Heart left ventricle (tissue), 13 donors: ENCODE measurements around the gene ZNF442.
A peak's percentile ranks its signal among the peaks of the same experiment; 100 is the strongest.

Experiments used
- CTCF ChIP-seq, 12 donors: fragments of 200-600 bp; sonication (generic) in 4 of 12; IDR thresholded peaks; one replicate each; pipeline versions ENCODE4 v1.5.0 to v1.8.0; 2018 to 2022; ENCODE audit warnings: antibody characterized with exemption in 12 of 12, mild to moderate bottlenecking in 5 of 12
- POLR2A ChIP-seq, 2 donors: fragments of 450-650 bp; IDR thresholded peaks; one replicate each; pipeline ENCODE4 v1.6.1; 2017; ENCODE audit warnings: antibody characterized with exemption in 2 of 2, mild to moderate bottlenecking in 2 of 2, moderate library complexity in 2 of 2
- donor health status: ischemic (EF 13 %, LVEDD 7.1; RV severe dilation, severe dysfunction).
- donor health status: DM: no; HTN: yes; CAD: no.
- donor health status: DM: no; HTN: no; CAD: no.
- donor health status: ischemic (EF 25% LVEDD 6.9; RV normal size, moderate dysfunction).
- donor health status: ischemic (EF 25% LVEDD 5.7; RV mildly dilated, moderate dysfunction).
- donor health status: ischemic (EF 35%, LVEDD 5.7; RV mildly dilated, moderate dysfunction).
- donor health status: nonischemic (EF 11% LVEDD 7.7; RV severe dilation, severe dysfunction).
- donor health status: DM: yes; HTN: yes; CAD: no.
- donor health status: PGD.
- donor health status: ischemic (EF 29% LVEDD 5.4; RV normal size, mild dysfunction).
- donor health status: nonischemic (EF 23%, LVEDD 6.1; RV moderate dilation, normal function).

GRCh38 chr19:12400633-12401502 is 35.4 kb upstream of the ZNF442 start, which contains the start of gene ZNF799:
- TF ChIP-seq POLR2A (IDR thresholded peaks at IDR 0.05) (peak in 1 of 2 donors; percentile 62), CTCF (IDR thresholded peaks at IDR 0.05) (peak in 4 of 12 donors; percentile 16 to 34 (median 30))
